Fibroblast of lung (primary cell): ENCODE results near the gene RASA2. TPM values are rescaled to one million over a fixed set of nuclear protein-coding genes. Genes with fewer than 3 reads are reported as not detected.

Experiments
- DNase-seq, 2 donors: peaks; one replicate each; pipeline versions ENCODE4 v3.0.0 to v3.0.0-alpha.2; 2010; ENCODE audit warnings: low read depth in 2 of 2
- H2AFZ ChIP-seq: 2 replicates; pipeline ENCODE4 v1.5.1; 2012; ENCODE audit warnings: low read length, control low read depth, inconsistent platforms
- H3K27ac ChIP-seq: 2 replicates; pipeline ENCODE4 v1.5.1; 2011; ENCODE audit warnings: low read length, control low read depth; ENCODE audit not compliant: insufficient read depth
- H3K27me3 ChIP-seq: 2 replicates; pipeline ENCODE4 v1.5.1; 2011; ENCODE audit warnings: mild to moderate bottlenecking, low read length; ENCODE audit not compliant: control insufficient read depth, insufficient read depth
- H3K36me3 ChIP-seq: 2 replicates; pipeline ENCODE4 v1.5.1; 2011; ENCODE audit warnings: low read length; ENCODE audit not compliant: control insufficient read depth, insufficient read depth
- H3K4me1 ChIP-seq: 2 replicates; pipeline ENCODE4 v1.5.1; 2011; ENCODE audit warnings: low read length; ENCODE audit not compliant: control insufficient read depth, insufficient read depth; ENCODE audit errors: extremely low read depth
- H3K4me2 ChIP-seq: 2 replicates; pipeline ENCODE4 v1.5.1; 2011; ENCODE audit warnings: low read length, control low read depth; ENCODE audit not compliant: insufficient read depth; ENCODE audit errors: extremely low read depth
- H3K4me3 ChIP-seq, 4 experiments: fragments of 200-600 bp in 1 of 4; sonication (generic) in 1 of 4; replicated peaks in 1 of 4; 2 replicates each; pipeline ENCODE4 v1.5.1; 2011 to 2016; ENCODE audit warnings: low read length in 4 of 4, low read depth in 3 of 4, mild to moderate bottlenecking in 3 of 4, control low read depth in 2 of 4, inconsistent platforms in 1 of 4, mixed read lengths in 1 of 4; ENCODE audit not compliant: insufficient read depth in 1 of 4; ENCODE audit errors: control extremely low read depth in 1 of 4
- H3K79me2 ChIP-seq: 2 replicates; pipeline ENCODE4 v1.5.1; 2012; ENCODE audit warnings: mild to moderate bottlenecking, low read length, inconsistent platforms; ENCODE audit not compliant: control insufficient read depth, insufficient read depth
- H3K9ac ChIP-seq: 2 replicates; pipeline ENCODE4 v1.5.1; 2011; ENCODE audit warnings: mild to moderate bottlenecking, low read length, control low read depth; ENCODE audit not compliant: insufficient read depth
- H3K9me3 ChIP-seq: 2 replicates; pipeline ENCODE4 v1.5.1; 2012; ENCODE audit warnings: low read depth, low read length; ENCODE audit not compliant: control insufficient read depth, insufficient read depth
- H4K20me1 ChIP-seq: 2 replicates; pipeline ENCODE4 v1.5.1; 2011; ENCODE audit warnings: low read length; ENCODE audit not compliant: control insufficient read depth, insufficient read depth; ENCODE audit errors: extremely low read depth
- CTCF ChIP-seq, 2 donors: IDR thresholded peaks in 1 of 2; conservative IDR thresholded peaks in 1 of 2; 1 replicate in 1 of 2; 2 replicates in 1 of 2; pipeline ENCODE4 v1.5.1; 2011 to 2012; ENCODE audit warnings: low read length in 2 of 2, control low read depth in 1 of 2, inconsistent platforms in 1 of 2, low read depth in 1 of 2, mild to moderate bottlenecking in 1 of 2
- EZH2 ChIP-seq: IDR thresholded peaks from 2 replicates; pipeline ENCODE4 v1.5.1; 2012; ENCODE audit warnings: low read length, control low read depth, mild to moderate bottlenecking; ENCODE audit errors: missing control alignments
- polyA plus RNA-seq, 2 donors: library from polyadenylated mRNA; depleted of rRNA in 1 of 2; stranded (reverse) in 1 of 2; unstranded in 1 of 2; fragments of >200 nt; gene quantifications; 2 replicates each; pipeline ENCODE4 v1.2.1, GENCODE V29; 2011 to 2012; ENCODE audit warnings: missing spikeins in 1 of 2
- total RNA-seq: library from RNA; depleted of rRNA; stranded (reverse); fragments of >200 nt; gene quantifications from 2 replicates; pipeline ENCODE4 v1.2.1, GENCODE V29; 2014

Gene RASA2
- total and polyA plus RNA-seq, 2 donors (not counting 1 experiment from before 2014, with no cell fraction given): 10.0 to 11.4 TPM

GRCh38 chr3:141618938-141619337 is 132.1 kb downstream of the RASA2 start:
- H3K4me3 ChIP-seq: no peak overlapping the region
- H4K20me1 ChIP-seq: no peaks in the 10 kb centered on the region
- no peaks in the 10 kb centered on the region for H3K36me3 ChIP-seq
- no peaks in the 10 kb centered on the region for H3K27me3 ChIP-seq
- no peaks in the 10 kb centered on the region for H3K4me1 ChIP-seq
- no peaks in the 10 kb centered on the region for H3K79me2 ChIP-seq
- H3K4me2 ChIP-seq: no peak overlapping the region
- DNase-seq: no peak
- H3K9me3 ChIP-seq: no peaks in the 10 kb centered on the region
- TF ChIP-seq EZH2: no peak
- no peak for TF ChIP-seq CTCF (conservative IDR thresholded peaks at IDR 0.05 in 1 of 2, IDR thresholded peaks at IDR 0.05 in 1 of 2; ENCODE audit: low read depth in 1 of 2, low read length in 2 of 2)
- no peak overlapping the region for H2AFZ ChIP-seq
- H3K9ac ChIP-seq: no peak overlapping the region
- no peak overlapping the region for H3K27ac ChIP-seq

- no peaks in the 10 kb centered on the region for H3K79me2 ChIP-seq
- no peak overlapping the region for H3K4me2 ChIP-seq
- H3K4me1 ChIP-seq: no peaks in the 10 kb centered on the region
- no peaks in the 10 kb centered on the region for H3K27me3 ChIP-seq
- H3K9me3 ChIP-seq: no peaks in the 10 kb centered on the region
- no peaks in the 10 kb centered on the region for H4K20me1 ChIP-seq
- no peak overlapping the region for H3K27ac ChIP-seq
- no peak for TF ChIP-seq EZH2
- TF ChIP-seq CTCF (conservative IDR thresholded peaks at IDR 0.05 in 1 of 2, IDR thresholded peaks at IDR 0.05 in 1 of 2; ENCODE audit: low read depth in 1 of 2, low read length in 2 of 2): no peak
- H3K4me3 ChIP-seq: no peak overlapping the region
- DNase-seq: no peak
- no peak overlapping the region for H2AFZ ChIP-seq
- no peaks in the 10 kb centered on the region for H3K36me3 ChIP-seq
- no peak overlapping the region for H3K9ac ChIP-seq
These were observed 132.6 kb downstream of the RASA2 start for GRCh38 chr3:141619450-141619849.

GRCh38 chr3:141623691-141624090 is 136.9 kb downstream of the RASA2 start:
- no peaks in the 10 kb centered on the region for H3K27me3 ChIP-seq
- no peak overlapping the region for H2AFZ ChIP-seq
- no peaks in the 10 kb centered on the region for H3K4me1 ChIP-seq
- no peak overlapping the region for H3K9ac ChIP-seq
- H3K4me2 ChIP-seq: no peak overlapping the region
- H3K9me3 ChIP-seq: no peaks in the 10 kb centered on the region
- TF ChIP-seq EZH2: no peak
- TF ChIP-seq CTCF (conservative IDR thresholded peaks at IDR 0.05 in 1 of 2, IDR thresholded peaks at IDR 0.05 in 1 of 2; ENCODE audit: low read depth in 1 of 2, low read length in 2 of 2): no peak
- no peak overlapping the region for H3K27ac ChIP-seq
- no peaks in the 10 kb centered on the region for H4K20me1 ChIP-seq
- DNase-seq: no peak
- H3K79me2 ChIP-seq: no peaks in the 10 kb centered on the region
- no peak overlapping the region for H3K4me3 ChIP-seq
- H3K36me3 ChIP-seq: no peaks in the 10 kb centered on the region
